Activated T-cell treated with anti-CD3 and anti-CD28 coated beads for 24 hours (primary cell): Measurements from ENCODE around the gene HPSE2.
"Not testable (repeated sequence)": the region's sequence is repeated elsewhere in the genome, so short reads cannot be mapped to it uniquely, and the experiment has no call there.

Experiments used
- DNase-seq: peaks from one replicate; pipeline ENCODE4 v3.0.0-alpha.2; 2020; ENCODE audit warnings: low read depth

Gene HPSE2

DNA sequence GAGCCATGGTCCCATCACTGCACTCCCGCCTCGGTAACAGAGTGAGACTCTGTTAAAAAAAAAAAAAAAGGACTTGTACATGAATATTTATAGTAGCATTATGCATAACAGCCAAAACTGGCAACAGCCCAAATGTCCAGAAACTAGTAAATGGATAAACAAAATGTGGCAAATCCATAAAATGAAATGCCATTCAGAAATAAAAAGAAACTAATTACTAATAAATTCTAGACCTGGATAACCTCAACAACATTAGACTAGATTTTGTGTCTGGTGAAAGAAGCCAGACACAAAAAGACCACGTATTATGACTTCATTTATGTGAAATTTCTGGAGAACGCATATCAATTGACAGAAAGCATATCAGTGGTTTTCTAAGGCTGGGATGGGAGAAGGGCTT, 74.5 kb downstream of the HPSE2 start:
- DNase-seq, result no peak

DNA sequence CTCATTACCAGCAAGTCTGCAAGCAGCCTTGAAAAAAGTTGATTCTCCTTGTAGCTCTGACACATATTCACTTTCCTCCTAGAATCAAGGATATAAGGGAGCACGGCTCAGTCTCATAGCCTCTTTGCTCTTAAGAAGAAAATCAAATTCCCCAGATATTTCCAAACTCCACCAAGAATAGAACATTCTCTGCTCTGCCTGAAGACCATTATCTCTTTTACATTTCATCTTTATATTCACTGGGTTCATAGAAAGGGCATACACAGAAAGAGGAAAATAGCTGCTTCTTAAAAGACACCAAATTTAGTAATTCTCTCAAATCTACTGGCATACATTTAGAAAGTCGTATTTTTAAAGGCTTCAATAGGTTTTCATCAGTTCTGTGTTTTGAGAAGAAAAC, 92.0 kb downstream of the HPSE2 start:
- no peak for DNase-seq

DNA sequence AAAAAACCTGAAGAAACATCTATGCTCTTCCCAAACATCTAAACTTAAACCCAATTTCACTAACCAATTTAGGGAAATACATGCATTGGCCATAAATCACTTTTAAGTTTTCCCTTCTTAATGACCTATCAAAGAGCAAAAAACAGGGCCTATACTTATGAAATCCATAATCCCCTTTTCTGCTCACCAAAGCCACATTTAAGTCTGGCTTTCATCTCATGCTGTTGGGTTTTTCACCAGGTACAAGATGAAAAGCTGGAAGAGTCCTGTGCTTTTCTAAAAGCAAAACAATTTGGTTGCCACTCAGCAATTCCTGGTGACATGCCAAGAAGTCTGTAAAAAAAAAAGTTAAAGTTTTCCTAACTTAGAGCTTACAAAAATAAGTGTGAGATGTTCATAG, 92.6 kb downstream of the HPSE2 start:
- no peak for DNase-seq

DNA sequence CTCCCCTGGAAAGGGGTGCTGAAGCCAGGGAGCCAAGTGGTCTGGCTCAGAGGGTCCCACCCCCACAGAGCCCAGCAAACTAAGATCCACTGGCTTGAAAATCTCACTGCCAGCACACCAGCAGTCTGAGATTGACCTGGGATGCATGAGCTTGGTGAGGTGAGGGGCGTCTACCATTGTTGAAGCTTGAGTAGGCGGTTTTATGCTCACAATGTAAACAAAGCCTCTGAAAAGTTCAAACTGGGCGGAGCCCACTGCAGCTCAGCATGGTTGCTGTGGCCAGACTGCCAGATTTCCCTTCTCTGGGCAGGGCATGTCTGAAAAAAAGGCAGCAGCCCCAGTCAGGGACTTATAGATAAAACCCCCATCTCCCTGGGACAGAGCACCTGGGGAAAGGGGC, 102.8 kb downstream of the HPSE2 start:
- DNase-seq, result not testable (repeated sequence)

DNA sequence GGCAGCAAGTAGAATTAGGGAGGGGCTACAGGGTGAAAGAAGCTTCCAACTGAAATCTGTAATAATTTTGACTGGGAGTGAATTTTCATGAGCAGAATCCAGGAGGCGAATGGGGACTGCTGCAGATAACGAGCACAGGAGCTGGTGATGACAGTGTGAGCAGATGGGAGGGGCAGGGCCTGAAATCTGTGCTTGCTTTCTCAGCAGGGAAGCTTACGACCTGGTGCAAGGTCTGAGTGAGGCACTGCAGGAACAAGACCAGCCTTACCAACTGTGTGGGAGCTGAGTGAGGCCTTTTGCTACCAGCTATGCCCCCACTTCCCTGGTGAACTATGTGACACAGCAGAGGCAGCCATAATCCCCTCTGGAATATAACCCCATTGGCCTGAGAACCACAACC, 109.8 kb downstream of the HPSE2 start:
- DNase-seq, result no peak

DNA sequence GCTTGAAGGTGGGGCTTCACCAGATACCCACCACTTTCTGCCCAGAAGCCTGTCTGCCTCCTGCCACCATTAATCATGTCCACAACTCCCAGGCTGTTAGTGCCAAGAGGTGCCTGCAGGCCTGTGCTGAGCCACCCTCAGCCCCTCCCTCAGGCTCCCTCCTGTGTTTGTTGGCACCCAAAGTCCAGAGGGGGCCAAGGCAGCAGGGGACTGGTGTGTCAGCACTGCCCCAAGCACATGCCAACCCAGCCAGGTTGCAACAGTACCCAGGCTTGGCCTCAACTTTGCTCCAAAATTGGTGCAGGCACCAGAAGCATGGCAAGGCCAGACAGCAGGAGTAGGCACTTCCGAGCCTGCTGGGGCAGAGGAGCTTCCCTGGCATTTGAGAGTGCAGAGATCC, 111.3 kb downstream of the HPSE2 start:
- no peak for DNase-seq

DNA sequence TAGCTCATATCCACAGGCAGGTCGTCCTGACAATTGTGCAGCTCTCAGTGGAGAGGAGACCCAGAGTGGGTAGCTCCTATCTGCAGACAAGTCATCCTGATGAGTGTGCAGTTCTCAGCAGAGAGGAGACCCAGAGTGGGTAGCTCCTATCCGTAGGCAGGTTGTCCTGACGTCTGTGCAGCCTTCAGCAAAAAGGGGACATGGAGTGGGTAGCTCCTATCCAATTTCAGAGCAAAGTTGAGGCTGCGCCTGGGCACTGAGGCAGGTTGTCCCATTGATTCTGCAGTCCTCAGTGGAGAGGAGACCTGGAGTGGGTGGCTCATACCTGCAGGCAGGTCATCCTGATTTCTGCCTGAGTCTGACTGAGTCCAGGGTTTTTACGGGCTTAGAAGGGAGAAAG, 111.8 kb downstream of the HPSE2 start:
- no peak for DNase-seq

DNA sequence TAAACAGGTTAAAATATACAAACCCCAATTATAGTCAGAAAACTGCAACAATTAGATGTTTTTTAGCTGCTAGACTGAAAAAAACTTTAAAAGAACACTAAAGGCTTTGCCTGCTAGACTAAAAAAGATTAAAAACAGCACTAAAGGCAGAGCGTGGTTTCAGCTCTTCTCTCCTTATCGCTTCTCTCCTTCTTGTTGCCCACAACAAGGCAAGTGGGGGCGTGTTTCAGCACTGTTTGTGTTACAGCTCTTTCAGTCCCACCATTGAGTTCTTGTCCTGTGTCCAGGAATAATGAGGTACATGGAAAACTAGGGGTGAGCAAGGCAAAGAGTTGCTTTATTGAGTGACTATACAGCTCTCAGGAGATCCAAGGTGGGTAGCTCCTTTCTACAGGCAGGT, 112.3 kb downstream of the HPSE2 start:
- no peak for DNase-seq

DNA sequence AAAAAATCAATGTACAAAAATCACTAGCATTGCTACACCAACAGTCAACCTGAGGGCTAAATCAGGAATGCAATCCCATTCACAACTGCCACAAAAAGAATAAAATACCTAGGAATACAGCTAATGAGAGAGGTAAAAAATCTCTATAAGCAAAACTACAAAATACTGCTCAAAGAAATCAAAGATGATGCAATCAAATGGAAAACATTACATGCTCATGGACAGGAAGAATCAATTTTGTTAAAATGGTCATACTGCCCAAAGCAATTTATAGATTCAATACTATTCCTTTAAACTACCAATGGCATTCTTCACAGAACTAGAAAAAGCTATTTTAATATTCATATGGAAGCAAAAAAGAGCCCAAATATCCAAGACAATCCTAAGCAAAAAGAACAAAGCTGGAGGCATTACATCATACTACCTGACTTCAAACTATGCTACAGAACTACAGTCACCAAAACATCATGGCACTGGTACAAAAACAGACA, 116.3 kb downstream of the HPSE2 start:
- no peak for DNase-seq

DNA sequence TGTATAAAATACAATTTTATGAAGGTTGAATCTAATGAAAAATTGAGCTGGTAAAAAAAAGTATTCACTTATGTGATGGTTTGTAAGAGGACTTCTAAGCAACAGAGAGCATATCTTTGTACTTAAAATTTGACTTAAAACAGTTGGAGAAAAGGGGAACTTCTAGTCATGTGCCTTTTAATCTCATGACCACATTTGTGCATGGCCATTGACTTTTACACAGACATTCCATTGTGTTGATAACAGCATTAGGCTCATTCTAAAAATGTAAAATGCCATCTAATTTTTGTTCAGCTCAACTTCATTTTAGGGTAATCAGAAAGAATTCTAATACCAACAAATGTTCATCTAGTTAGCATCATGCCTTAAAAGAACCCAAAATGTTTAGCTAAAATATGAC, 119.9 kb downstream of the HPSE2 start:
- no peak for DNase-seq

DNA sequence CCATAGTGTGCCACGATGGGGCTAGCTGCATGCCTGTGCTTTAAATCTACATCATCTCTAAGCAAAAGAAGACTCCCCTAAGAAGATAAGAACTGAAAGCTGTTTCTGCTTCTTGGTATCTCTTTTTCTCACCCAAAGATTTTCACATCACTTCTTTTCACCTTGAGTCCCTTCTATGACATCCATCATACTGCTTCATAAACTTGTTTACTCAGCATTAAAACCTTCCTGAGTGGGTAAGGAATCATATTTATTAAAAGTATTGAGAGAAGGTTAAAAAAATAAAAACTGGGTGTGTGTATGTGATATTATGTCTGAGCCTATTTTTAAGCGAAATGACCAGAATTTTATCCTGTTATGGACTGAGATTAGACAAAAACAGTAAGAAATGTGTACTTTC, 150.3 kb downstream of the HPSE2 start:
- no peak for DNase-seq

DNA sequence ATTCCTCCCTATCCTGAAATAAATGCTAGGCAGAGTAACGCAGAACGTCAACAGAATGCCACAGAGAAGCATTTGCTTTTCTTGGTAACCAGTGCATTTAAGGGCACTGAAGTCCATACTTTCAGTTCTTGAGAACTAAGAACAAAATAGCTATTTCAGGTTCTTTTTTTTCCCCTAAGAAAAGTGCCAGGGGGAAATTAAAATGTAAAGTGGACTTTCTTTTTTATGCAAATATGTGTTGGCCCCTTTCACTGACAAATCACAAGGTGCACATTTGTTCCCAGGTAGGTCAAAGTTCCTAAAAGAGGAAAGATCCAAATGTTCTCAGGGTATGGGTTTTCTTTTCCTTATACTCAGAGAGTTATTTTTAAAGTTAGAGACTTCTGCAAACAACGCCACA, 151.5 kb downstream of the HPSE2 start:
- DNase-seq, result no peak

DNA sequence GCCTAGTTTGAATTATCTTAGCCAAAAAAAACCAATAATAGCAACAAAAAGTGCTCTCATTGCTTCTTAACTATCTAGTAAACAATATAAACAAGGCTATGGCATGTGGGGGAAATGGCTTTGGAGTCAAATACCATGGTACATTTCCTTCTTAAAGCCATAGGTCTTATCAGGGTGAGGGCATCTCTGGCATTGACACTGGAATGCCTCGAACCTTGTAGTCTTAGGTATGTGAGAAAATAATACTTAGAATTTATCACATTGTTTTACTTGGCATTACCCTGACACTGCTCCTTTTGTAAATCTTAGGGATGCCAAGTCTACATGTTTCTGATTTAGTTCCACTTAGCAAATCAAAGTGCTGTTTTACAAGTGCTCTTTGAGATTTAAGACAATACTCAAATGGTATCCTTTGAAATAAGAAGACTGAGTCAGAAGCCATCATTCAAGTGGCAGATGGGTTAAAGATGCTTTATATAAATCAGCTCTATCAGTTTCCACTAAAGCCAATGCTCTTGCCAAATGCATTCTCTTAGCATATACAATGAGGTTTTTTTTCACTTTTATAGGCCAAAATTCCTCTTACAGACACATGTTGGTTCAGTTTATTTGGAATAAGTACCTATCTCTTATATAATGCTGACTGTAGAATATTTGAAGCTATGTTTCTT, 155.2 kb downstream of the HPSE2 start:
- DNase-seq, result no peak

DNA sequence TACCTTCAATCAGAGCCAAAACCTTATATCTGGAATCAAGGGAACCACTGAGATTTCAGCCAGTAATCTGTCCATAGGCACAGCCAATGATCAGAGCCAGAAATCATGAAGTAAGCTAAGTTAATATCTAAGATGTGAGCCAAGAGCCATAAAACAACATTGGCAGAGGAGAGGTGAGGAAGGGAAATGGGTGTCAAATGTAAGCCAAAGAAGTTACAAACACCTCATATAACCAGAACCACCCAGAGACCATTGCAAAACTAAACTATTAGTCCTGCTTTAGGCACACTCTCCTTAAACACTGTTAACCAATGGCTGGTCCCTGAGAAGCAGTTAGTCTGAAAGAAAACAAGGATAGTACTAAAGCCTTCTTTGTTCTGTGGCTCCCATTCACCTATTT, 173.1 kb downstream of the HPSE2 start:
- DNase-seq, result no peak

DNA sequence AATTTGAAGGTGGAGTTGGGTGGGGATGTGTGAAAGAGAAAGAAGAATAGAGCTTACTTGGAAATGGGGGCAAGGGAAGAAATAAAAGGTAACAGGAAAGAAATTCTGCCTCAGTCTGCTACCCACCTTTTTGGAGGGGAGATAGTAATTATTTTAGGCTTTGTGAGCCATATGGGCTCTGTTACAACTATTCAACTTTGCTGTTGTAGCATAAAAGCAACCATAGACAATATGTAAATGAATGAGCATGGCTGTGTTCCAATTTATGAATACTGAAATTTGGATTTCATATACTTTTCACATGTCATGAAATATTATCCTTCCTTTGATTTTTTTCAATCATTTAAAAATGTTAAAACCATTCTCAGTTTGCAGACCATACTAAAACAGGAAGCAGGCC, 176.9 kb downstream of the HPSE2 start:
- DNase-seq, result no peak

DNA sequence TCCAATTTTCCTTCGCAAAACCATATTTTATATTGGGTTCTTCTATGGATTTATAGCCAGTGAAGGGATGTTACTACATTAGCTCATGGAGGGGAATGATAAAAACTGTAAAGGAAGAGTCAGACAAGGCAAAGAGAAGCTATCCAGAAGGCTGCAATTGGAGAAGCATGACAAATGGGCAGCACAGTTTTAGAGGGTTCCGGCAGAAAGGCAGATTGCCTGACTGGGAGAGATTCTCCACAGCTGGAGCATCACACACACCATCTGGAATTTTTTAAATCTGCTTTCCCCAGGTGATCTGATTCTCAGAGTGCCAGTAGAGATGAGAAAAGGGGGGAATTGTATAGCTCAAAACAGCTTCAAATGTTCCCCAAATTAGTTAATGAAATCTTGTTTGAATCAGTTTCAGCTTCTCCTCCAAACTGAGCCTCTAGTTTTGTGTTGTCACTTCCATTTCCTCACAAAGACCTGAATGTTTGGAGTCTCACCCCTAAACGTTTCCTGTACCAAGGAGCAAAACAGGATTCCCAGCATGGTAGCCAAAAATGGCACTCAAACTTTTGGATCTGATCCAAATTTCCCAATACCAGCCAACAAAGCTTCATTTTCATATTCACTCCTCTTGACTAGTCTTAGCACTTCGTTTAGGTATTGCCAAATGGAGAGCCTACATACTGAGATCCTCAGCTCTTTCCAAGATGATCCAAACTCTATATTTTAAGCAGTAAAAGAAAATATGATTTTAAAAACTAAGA, 177.5 kb downstream of the HPSE2 start:
- DNase-seq, result no peak

DNA sequence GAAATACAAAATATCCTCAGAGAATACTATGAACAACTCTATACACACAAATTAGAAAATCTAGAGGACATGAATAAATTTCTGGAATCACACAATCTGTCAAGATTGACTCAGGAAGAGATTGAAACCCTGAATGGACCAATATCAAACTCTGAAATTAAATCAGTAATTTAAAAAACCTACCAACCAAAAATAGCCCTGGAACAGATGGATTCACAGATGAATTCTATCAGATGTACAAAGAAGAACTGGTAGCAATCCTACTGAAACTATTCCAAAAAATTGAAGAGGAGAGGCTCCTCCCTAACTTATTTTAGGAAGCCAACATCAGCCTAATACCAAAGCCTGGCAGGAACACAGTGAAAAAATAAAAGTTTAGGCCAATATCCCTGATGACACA, 190.0 kb downstream of the HPSE2 start:
- no peak for DNase-seq

DNA sequence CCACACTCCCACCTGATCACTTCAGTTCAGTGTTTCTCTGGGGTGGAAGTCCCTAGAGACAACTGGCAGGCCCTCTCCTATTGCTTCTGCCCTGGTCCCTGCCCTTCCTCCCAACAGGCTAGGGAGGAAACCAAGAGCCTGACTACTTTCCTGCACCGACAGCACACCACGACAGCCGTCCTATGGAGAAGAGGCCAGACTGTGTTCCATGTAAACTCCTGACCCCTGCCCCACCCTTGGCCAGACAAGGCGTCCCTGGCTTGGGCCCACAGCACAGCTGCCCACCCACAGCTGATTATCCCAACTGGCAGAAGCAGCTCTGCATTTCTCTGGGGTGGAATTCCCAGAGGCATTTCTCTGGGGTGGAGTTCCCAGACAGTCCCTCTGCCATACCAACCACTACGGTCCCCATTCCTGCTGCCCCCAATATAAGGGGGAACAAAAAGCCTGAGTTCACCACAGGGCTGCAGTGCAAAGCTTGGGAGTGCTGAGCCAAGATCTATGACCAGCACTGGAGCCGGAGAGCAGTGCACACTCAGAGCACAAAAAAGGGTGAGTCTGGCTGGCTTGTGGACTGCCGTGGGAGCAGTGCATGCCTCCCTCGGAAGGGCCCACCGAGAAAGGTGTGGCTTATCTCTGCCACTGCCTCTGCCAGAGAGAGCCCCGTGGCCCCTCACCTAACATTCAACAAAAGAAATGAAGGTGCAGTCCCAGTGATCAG, 193.4 kb downstream of the HPSE2 start:
- DNase-seq, result no peak

DNA sequence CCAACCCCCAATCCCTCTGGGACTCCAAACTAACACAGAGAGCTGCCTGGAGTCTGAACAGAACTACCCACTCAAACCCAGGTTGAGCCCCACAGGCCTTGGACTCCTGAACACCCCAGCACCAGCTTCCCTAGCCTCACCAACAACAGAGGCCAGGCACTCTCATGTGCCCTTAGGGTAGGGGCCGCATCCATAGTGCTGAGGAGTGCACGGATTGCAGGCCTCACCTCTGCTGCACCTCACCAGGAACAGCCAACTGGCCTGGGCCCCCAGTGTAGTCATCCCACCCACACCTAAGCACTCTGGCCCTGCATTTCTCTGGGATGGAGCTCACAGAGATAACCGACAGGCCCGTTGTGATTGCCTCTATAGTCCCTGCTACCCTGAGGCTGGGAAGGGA, 194.2 kb downstream of the HPSE2 start:
- DNase-seq, result no peak

DNA sequence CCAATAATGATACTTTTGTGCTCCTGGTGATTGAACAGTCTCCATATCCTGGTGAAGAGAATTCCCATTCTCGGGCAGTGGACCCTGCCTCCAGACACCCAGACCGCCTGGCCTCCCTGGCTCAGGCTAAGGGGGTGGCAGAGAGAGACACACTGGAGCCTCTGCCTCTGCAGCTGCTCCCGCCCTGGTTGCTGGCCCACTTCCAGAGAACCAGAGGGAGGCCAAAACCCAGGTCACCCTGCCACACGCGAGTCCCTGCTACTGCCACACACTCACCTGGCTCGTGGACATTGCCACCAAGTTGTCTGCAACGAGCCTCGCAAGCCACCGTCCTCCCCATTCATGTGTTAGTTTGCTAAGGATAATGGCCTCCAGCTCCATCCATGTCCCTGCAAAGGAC, 221.8 kb downstream of the HPSE2 start:
- DNase-seq, result no peak

DNA sequence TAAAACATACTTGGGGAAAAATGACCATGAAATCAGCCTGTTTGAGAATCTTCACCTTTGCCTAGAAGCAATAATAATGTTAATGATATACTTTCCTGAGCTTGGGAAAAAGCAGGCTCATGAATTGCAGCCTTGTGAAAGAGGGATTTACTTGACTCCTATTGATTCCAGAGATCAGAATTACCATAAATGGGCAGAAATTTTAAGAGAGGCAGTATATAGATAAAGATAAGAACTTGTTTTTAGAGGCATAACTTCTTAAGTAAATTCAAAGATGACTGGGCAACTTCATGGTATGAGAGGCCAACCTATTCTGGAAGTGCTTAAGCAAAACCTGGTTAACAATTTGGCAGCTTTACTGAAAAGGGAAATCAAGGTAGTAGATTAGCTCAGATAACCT, 225.4 kb downstream of the HPSE2 start:
- no peak for DNase-seq

DNA sequence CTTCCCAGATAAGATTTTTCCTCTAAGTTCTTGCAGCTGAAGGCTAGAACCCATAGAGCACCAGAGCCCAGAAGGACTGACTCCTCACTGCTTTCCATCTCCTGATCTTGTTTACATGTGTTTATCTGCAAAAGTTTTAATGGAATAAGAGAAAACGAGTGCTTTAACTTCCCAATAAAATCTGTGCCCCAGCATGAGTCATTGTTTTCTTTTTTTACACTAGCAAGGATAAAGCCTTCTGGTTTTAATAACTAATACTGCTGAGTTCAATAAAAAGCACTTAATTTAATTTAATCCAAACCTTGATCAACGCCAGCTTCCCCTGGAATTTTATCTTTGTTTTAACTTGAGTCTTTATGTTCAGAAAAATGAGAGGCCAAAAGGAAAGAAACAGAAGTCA, 227.6 kb downstream of the HPSE2 start:
- DNase-seq, result no peak

DNA sequence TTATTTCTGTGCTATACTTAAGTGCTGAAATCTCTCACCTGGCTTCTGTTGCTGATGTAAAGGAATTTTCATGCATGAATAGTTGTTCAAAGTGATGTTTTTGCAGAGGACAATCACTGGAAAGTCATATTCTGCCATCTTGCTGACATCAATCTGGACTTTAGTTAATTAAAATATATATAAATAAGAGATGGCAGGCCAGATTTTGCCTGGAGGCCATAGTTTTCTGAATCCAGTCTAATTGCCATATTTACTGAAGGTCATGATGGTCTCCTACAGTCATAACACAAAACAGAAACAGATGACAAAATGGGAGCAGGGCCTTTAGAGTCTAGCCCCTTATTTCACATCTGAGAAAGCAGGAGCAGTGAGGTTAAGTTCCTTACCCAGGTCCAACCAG, 228.2 kb downstream of the HPSE2 start:
- no peak for DNase-seq
